ENCODE measurements around the gene PDE1A.

DNA sequence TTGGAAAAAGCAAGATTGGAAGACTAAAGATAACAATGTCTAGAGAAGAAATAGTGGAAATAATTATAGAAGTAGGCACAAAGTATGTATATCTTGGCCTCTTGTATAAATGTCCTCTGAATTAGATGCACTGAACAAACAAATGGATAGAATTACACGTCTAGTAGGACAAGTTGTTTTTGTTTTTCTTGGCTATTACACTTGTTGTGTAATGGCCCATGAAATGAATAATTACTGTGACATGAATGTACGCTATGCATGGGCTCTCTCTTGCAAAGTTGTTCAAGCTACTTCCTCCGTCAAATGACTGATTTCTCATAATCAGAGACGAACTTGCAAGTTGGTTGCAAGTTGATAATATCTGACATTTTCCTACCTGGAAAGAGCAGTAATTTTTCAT, 126.2 kb downstream of the PDE1A start:
- no peak for TF ChIP-seq MEF2A (IDR thresholded peaks at IDR 0.05; ENCODE audit: borderline replicate concordance, low read depth)
- TF ChIP-seq CTCF (IDR thresholded peaks at IDR 0.05): no peak
- TF ChIP-seq JUND (IDR thresholded peaks at IDR 0.05): no peak
- TF ChIP-seq, protein P1, sequence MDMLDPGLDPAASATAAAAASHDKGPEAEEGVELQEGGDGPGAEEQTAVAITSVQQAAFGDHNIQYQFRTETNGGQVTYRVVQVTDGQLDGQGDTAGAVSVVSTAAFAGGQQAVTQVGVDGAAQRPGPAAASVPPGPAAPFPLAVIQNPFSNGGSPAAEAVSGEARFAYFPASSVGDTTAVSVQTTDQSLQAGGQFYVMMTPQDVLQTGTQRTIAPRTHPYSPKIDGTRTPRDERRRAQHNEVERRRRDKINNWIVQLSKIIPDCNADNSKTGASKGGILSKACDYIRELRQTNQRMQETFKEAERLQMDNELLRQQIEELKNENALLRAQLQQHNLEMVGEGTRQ (IDR thresholded peaks at IDR 0.05; ENCODE audit: borderline replicate concordance, low read depth, low read length): no peak
- no peak for TF ChIP-seq POLR2AphosphoS5 (IDR thresholded peaks at IDR 0.05; ENCODE audit: low read depth, low read length)
- no peak for TF ChIP-seq RFX5 (IDR thresholded peaks at IDR 0.05; ENCODE audit: low read length)
- TF ChIP-seq EP300 (IDR thresholded peaks at IDR 0.05; ENCODE audit: borderline replicate concordance in 1 of 2, low read depth in 1 of 2, low read length in 1 of 2): no peak
- TF ChIP-seq, protein P2, sequence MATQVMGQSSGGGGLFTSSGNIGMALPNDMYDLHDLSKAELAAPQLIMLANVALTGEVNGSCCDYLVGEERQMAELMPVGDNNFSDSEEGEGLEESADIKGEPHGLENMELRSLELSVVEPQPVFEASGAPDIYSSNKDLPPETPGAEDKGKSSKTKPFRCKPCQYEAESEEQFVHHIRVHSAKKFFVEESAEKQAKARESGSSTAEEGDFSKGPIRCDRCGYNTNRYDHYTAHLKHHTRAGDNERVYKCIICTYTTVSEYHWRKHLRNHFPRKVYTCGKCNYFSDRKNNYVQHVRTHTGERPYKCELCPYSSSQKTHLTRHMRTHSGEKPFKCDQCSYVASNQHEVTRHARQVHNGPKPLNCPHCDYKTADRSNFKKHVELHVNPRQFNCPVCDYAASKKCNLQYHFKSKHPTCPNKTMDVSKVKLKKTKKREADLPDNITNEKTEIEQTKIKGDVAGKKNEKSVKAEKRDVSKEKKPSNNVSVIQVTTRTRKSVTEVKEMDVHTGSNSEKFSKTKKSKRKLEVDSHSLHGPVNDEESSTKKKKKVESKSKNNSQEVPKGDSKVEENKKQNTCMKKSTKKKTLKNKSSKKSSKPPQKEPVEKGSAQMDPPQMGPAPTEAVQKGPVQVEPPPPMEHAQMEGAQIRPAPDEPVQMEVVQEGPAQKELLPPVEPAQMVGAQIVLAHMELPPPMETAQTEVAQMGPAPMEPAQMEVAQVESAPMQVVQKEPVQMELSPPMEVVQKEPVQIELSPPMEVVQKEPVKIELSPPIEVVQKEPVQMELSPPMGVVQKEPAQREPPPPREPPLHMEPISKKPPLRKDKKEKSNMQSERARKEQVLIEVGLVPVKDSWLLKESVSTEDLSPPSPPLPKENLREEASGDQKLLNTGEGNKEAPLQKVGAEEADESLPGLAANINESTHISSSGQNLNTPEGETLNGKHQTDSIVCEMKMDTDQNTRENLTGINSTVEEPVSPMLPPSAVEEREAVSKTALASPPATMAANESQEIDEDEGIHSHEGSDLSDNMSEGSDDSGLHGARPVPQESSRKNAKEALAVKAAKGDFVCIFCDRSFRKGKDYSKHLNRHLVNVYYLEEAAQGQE (IDR thresholded peaks at IDR 0.05; ENCODE audit: low read depth, low read length): no peak
- TF ChIP-seq GABPA (IDR thresholded peaks at IDR 0.05; ENCODE audit: low read depth): no peak
- TF ChIP-seq, protein P3, sequence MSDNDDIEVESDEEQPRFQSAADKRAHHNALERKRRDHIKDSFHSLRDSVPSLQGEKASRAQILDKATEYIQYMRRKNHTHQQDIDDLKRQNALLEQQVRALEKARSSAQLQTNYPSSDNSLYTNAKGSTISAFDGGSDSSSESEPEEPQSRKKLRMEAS (IDR thresholded peaks at IDR 0.05; ENCODE audit: low read depth): no peak

All from SK-N-SH (cell line).